ENCODE measurements around the gene GCHFR. TPM values are rescaled to one million over a fixed set of nuclear protein-coding genes. Genes with fewer than 3 reads are reported as not detected.

The GCHFR gene
- total and polyA plus RNA-seq, 2 of the 4 experiments (the other 2 are of a cell fraction): 2.3 to 6.5 TPM

DNA sequence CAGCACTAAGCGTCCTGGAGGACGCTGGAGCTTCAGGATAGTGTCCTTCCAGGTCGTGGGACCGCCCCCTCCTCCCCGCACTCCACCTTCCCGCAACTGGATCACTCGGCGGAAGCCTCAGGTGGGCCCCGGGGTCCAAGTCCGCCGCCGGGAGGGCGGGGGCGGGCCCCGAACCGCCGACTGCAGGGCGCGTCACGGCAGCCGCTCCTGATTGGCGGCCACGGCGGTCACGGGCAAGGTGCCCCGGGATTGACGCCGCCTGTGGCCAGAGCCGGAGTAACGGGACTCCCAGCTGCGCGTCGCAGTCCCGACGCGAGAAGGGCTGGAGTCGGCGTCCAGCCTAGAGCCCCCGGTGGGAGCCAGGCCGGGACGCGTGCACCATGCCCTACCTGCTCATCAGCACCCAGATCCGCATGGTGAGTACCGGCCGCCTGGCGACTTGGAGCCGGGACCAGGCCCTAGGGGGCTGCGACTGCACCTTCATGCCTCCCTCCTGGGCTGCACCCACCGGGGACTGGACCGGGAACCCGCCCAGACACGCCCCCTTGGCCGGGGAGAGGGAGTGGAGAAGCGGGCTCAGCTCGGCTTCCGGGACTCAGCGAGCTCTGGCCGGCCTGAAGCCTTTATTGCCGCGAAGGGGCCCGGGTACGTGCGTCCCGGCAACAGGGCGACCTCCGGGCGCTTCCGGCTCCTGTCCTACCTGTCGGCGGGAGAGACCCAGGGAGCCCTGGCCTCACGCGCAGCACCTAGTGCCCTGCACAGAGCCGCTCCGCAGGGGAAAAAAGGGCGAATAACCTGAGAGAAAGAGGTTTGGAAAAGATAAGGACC is at the start of gene GCHFR (continued):
- TF ChIP-seq, protein P1, sequence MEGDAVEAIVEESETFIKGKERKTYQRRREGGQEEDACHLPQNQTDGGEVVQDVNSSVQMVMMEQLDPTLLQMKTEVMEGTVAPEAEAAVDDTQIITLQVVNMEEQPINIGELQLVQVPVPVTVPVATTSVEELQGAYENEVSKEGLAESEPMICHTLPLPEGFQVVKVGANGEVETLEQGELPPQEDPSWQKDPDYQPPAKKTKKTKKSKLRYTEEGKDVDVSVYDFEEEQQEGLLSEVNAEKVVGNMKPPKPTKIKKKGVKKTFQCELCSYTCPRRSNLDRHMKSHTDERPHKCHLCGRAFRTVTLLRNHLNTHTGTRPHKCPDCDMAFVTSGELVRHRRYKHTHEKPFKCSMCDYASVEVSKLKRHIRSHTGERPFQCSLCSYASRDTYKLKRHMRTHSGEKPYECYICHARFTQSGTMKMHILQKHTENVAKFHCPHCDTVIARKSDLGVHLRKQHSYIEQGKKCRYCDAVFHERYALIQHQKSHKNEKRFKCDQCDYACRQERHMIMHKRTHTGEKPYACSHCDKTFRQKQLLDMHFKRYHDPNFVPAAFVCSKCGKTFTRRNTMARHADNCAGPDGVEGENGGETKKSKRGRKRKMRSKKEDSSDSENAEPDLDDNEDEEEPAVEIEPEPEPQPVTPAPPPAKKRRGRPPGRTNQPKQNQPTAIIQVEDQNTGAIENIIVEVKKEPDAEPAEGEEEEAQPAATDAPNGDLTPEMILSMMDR (conservative IDR thresholded peaks at IDR 0.05; ENCODE audit: low read depth, low read length): peak; percentile 32
- TF ChIP-seq MAFK (IDR thresholded peaks at IDR 0.05; ENCODE audit: low read depth, low read length) (no peak), POLR2A (IDR thresholded peaks at IDR 0.05; ENCODE audit: low read depth, low read length) (no peak), CHD1 (IDR thresholded peaks at IDR 0.05; ENCODE audit: low read depth, low read length) (no peak)

Measured in IMR-90 (cell line).